Colonic mucosa (tissue), 4 donors: ENCODE measurements around the gene DACT2. TPM values are rescaled to one million over a fixed set of nuclear protein-coding genes. Genes with fewer than 3 reads are reported as not detected.

Experiments
- DNase-seq: peaks from one replicate; pipeline ENCODE4 v3.0.0-alpha.2; 2020
- H3K27ac ChIP-seq: fragments of 200-600 bp; one replicate; pipeline ENCODE4 v1.8.0; 2021
- H3K27me3 ChIP-seq: fragments of 200-600 bp; one replicate; pipeline ENCODE4 v1.8.0; 2021
- H3K36me3 ChIP-seq: fragments of 200-600 bp; one replicate; pipeline ENCODE4 v1.8.0; 2021
- H3K4me1 ChIP-seq: fragments of 200-600 bp; one replicate; pipeline ENCODE4 v1.8.0; 2021; ENCODE audit warnings: mild to moderate bottlenecking
- H3K4me3 ChIP-seq: fragments of 200-600 bp; one replicate; pipeline ENCODE4 v1.8.0; 2021
- H3K9ac ChIP-seq, 2 donors: one replicate each; pipeline ENCODE4 v1.7.0; 2013; ENCODE audit warnings: control low read depth in 2 of 2, low read depth in 2 of 2, low read length in 2 of 2
- H3K9me3 ChIP-seq: fragments of 200-600 bp; one replicate; pipeline ENCODE4 v1.8.0; 2021
- intact Hi-C: fragments of 100-400 bp; cut with DNase I; formaldehyde crosslinking; loops from one replicate; pipeline ENCODE4 v1.14.1; 2022
- total RNA-seq, 2 donors: library from RNA; stranded (reverse); fragmentation: NEBNext Ultra II Directional in 1 of 2; extraction: Animal tissue kit (Norgen Biotek cat#: 25700) in 1 of 2; gene quantifications; one replicate each; pipeline ENCODE4 v1.2.1, GENCODE V29; 2021
- TF ChIP-seq, protein P1 (sequence below): fragments of 200-600 bp; IDR thresholded peaks from one replicate; pipeline ENCODE4 v1.8.0; 2022; ENCODE audit warnings: antibody characterized with exemption, mild to moderate bottlenecking
- donor health status: healthy.
- donor health status: DM: no; HTN: no; CAD: no.
- donor health status: DM: no; HTN: no; CAD: no.

DACT2 gene
- total RNA-seq, 2 donors from 2014 or later, result 2.0 TPM

DNA sequence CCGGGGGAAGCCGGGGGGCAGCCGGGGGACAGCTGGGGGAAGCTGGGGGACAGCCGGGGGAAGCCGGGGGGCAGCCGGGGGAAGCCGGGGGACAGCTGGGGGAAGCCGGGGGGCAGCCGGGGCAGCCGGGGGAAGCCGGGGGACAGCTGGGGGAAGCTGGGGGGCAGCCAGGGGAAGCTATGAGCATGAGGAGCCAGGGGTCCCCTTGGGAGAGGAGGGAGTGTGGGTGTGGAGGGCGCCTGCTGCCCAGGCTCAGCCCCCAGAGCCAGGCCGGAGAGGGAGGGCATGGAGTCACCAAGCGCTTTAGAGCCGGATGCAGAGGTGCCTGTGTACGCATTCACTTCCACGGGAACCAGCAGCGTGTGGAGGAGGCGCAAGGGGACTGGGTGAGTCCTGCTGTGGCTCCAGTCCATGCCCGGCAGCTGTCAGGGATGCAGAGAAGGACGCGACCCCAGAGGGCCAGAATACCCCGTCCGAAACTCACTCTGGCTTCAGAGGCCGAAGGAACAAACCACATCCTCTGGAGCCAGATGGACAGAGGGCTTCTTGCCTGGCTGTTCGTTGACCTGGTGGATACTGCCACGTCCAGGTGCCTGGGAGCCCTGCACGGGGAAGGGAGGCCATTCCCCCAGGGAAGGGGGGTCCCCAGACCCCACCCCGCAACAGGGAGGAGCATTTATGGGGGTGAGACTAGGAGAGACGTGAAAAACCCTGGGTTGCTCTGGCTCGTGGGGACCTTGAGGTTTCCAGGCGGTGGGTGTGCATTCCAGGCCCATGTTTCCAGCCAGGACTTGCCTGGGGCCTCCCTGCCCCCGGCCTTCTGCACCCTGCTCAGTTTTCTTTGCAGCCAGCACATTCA, 26.5 kb upstream of the DACT2 start:
- intact Hi-C loops, result no loop called here
- DNase-seq, result no peak

DNA sequence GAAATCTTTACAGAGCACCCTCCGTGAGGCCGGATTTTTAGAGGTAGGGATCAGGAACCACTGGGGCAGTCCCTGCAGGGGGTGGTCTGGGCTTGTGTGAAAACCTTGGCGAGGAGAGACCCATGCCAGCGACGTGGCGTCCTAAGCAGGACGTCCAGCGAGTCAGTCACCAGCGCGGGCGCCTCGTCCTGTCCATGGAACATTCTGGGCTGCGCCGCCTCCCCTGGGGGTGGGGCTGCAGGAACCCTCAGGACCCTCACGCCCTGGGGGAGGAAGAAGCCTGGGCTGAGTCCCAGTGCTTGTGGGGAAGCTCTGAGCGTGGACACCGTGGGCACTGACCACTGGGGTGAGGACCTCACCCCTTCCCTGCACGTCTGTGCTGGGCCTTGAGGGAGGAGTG, 25.7 kb upstream of the DACT2 start:
- no peak overlapping the region for H3K27ac ChIP-seq
- H3K4me1 ChIP-seq, result no peaks in the 10 kb centered on the region
- intact Hi-C loops, result no loop called here
- no peak overlapping the region for H3K4me3 ChIP-seq
- no peaks in the 10 kb centered on the region for H3K9me3 ChIP-seq
- no peaks in the 10 kb centered on the region for H3K27me3 ChIP-seq
- no peak for DNase-seq
- no peaks in the 10 kb centered on the region for H3K36me3 ChIP-seq
- TF ChIP-seq, protein P1, sequence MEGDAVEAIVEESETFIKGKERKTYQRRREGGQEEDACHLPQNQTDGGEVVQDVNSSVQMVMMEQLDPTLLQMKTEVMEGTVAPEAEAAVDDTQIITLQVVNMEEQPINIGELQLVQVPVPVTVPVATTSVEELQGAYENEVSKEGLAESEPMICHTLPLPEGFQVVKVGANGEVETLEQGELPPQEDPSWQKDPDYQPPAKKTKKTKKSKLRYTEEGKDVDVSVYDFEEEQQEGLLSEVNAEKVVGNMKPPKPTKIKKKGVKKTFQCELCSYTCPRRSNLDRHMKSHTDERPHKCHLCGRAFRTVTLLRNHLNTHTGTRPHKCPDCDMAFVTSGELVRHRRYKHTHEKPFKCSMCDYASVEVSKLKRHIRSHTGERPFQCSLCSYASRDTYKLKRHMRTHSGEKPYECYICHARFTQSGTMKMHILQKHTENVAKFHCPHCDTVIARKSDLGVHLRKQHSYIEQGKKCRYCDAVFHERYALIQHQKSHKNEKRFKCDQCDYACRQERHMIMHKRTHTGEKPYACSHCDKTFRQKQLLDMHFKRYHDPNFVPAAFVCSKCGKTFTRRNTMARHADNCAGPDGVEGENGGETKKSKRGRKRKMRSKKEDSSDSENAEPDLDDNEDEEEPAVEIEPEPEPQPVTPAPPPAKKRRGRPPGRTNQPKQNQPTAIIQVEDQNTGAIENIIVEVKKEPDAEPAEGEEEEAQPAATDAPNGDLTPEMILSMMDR, result no peak
- no peak overlapping the region for H3K9ac ChIP-seq

More for the DNA sequence above, 26.5 kb upstream of the DACT2 start:
- Histone ChIP-seq H3K27me3 (no peaks in the 10 kb centered on the region), H3K4me3 (no peak overlapping the region), H3K9me3 (no peaks in the 10 kb centered on the region), H3K4me1 (no peaks in the 10 kb centered on the region), H3K9ac (no peak overlapping the region), H3K27ac (no peak overlapping the region), H3K36me3 (no peaks in the 10 kb centered on the region)
- TF ChIP-seq, protein P1, result no peak

DNA sequence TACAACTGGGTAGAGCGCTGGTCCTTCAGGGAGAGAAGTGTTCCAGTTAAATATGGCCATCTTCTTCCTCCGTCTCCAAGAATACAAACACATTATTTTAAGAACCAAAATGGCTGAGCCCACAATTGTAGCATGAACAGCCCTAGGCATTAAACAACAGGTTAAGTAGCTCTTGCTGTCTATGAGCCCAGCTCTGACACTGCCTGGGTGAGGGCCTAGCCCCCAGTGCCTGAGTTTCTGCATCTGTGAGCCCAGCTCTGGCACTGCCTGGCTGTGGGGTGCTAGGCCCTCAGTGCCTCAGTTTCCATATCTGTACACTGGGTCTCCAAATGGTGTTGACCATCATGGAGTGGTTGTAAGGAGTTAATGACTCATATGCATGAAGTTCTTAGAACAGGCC, 24.8 kb upstream of the DACT2 start:
- TF ChIP-seq, protein P1, result no peak
- no peaks in the 10 kb centered on the region for H3K36me3 ChIP-seq
- no peaks in the 10 kb centered on the region for H3K4me1 ChIP-seq
- H3K9ac ChIP-seq, result no peak overlapping the region
- no peaks in the 10 kb centered on the region for H3K9me3 ChIP-seq
- no peak overlapping the region for H3K27ac ChIP-seq
- intact Hi-C loops, result no loop called here
- H3K4me3 ChIP-seq, result no peak overlapping the region
- no peaks in the 10 kb centered on the region for H3K27me3 ChIP-seq
- no peak for DNase-seq

DNA sequence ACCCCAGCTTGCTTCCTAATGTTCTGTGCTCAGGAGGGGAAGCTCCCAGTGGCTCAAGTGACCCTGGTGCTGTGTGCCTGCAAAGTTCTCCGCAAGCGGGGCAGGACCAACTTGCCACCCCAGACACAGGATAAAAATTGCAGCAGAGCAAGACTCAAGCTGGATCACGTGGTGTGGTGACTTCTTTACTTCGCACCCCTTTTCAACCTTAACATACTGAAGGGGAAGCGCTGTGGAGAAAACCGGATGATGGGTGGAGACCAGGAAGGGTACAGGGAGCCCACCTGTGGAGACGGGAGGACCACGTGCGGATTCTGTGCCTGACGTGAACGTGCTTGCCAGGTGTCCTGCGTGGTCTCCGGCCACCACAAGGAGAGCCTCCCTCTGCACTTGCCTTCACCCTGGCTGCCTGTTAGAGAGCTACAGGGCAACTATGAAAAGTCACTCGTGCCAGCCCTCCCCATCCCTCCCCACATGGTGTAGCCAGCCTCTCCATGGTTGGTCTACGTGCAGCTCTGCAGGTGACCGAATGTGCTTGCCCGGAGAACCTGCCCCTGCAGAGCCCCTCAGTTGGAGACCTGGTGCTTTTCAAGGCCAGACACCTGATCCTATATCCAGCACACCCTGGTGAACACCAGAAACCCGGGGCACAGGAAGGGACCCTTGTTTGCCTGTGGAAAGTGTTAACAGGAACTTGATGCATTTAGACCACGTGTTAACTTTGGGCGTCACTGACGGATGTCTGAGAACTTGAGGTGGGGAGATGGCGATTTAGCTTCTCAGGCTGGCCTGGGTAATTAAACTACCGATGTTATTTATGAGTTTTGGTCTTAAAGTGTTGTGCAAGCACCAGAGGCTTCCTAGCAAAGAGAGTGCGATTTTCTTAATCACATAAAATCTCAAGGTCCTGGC, 23.9 kb upstream of the DACT2 start:
- H3K27me3 ChIP-seq, result no peaks in the 10 kb centered on the region
- peak overlapping the region in 1 of 2 donors; percentile 19 for H3K9ac ChIP-seq
- H3K27ac ChIP-seq, result no peak overlapping the region
- TF ChIP-seq, protein P1, result no peak
- H3K4me1 ChIP-seq, result no peaks in the 10 kb centered on the region
- H3K4me3 ChIP-seq, result no peak overlapping the region
- intact Hi-C loops, result no loop called here
- no peaks in the 10 kb centered on the region for H3K9me3 ChIP-seq
- no peaks in the 10 kb centered on the region for H3K36me3 ChIP-seq
- DNase-seq, result no peak

DNA sequence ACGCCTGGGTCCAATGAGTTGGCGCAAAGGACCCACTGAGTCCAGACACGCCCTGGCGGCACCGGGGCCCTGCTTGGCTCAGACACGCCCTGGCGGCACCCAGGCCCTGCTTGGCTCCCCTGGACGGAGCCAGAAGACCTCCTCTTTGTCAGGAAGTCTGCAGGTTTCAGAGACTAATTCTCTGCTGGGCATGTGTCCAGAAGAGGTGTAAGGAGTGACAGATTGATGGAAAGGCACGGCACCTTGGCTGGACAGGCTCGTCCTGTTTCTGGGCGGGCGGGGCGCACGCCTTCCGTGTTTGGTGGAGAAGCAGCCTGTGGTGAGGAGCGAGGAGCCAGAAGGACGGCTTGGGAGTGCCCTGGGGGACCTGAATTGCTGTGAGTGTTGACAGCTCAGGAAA, 23.1 kb upstream of the DACT2 start:
- peak; percentile 89 for DNase-seq

More for the DNA sequence above, 23.1 kb upstream of the DACT2 start:
- no peaks in the 10 kb centered on the region for H3K4me1 ChIP-seq
- peak overlapping the region in 1 of 2 donors; percentile 19 for H3K9ac ChIP-seq
- no peak overlapping the region for H3K27ac ChIP-seq
- H3K27me3 ChIP-seq, result no peaks in the 10 kb centered on the region
- intact Hi-C loops, result no loop called here
- no peaks in the 10 kb centered on the region for H3K9me3 ChIP-seq
- TF ChIP-seq, protein P1, result no peak
- no peaks in the 10 kb centered on the region for H3K36me3 ChIP-seq
- H3K4me3 ChIP-seq, result no peak overlapping the region
